Measurements from ENCODE around the gene KDM6B.

Gene KDM6B

DNA sequence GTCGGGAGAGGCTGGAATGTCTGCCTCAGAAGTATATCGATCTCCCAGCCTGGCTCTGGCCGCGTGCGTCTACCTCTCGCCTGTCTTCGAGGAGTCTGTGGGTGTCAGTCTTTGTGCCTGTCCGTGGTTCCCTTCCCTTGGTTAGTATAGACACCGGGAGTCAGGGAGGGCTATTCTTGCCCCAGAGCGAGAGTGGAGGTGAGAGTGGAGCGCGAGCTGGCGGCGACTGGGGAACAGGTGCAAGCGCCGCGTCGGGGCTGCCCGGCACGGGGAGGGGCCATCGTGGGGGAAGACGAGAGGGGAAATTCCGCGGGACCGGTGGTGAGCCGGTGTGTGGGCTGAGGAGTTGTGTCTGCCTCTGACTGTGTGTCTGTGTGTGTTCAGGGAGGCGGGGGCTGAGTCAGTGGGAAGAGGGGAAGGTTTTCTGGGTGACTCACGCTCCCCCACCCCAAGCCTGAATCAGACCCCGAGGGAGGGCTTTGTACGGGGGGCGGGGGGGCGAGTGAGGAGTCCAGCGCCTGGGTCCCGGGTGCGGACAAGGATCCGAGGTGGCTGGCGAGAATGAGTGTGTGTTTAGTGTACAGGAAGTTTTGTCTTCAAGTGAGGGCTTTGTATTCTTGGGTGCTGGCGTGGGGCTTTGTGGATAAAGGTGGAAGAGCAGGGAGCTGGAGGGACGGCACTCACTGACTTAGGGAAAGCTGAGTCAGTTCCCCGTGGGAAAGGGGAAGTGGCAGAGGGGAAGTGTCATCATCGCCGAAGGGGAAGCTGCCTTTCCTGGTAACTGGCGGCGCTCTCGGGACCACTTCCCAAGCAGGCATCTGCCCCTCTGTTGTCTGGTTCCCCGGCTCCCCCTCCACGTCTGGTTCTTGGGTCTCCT, 8.6 kb downstream of the KDM6B start:
- peak; percentile 97 for DNase-seq

DNA sequence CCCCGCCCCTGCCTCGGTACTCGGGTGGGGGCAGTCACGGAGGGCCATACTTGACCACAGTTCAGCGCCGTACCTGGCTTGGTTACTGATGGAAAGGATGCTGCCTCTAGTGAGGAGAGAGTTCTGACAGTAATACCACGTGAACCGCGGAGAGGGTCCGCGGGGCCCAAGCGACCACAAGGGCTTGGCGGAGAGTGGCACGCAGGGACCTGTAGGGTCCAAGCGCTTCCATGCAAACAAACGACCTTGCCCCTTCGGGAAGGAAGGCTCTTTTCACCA, 9.2 kb downstream of the KDM6B start:
- no peak for DNase-seq

DNA sequence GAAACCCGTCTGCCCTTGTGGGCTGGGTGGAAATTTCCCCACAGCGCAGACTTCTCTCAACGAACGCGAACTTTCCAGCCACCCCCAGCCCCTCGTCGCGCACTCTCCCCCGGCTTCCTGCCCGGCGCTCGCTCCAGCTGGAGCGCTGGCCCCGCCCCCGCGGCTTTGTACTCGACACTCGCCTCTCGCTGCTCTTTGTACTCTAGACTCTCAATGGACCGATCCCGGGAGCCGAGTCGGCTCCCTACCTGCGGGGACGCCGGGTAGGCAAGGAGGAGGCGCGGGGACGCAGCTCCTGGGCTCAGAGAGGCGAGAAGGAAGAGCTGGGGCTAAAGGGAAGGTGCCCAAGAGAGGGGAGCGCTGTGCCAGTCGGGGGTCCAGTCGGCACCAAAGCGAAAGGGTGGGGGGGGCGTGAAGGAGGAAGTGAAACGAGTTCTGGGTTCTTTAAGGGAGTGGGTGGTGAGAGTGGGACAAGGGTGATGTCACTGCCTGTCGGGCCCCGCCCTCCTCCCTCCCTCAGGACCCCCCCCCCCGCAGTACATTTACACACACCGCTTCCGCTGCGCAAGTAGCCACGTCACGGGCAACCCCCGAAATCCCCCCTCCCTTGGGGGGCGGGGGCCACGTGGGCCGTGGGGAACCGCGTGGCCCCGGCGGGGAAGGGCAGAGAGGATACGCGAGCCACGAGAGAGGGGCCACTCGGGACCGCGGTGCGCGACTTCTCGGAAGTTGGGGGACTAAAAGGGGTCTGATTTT, 9.7 kb downstream of the KDM6B start:
- DNase-seq: peak; percentile 93

DNA sequence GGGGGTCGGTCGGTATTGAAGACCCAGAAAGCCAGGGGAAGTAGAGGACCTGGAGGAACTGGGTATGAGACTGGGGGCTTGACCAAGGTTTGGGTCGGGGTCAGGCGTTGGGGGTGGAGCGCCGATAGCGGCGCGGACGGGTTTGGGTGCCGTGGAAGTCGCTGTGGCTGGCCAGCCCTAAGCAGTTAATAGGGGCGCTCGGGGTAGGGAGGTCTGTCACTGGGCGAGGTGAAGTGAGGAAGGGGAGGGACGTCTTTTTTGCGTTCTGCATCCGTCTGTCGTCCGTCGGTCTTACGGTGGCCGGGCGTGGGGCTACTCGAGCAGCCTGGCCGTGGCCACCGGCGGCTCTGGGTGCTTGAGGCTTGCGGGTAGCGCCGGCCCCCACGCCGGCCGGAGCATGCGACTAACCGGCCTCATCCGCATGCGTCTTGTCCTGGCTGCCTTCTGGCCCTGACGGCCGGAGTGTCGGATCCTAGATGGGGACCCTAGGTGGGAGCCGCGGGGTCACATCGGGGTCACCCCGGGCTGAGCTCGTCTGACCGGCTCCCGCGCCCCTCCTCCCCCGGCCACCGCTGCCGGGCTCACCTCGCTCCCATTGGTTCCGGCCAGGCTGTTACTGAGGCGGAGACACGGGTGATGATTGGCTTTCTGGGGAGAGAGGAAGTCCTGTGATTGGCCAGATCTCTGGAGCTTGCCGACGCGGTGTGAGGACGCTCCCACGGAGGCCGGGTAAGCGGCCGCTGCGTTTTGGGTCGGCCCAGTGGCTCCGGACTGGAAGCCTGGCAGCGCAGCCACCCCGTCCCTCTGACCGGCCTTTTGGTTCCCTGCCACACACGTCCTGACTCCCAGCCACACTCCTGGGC, 10.5 kb downstream of the KDM6B start:
- DNase-seq: peak; percentile 68

DNA sequence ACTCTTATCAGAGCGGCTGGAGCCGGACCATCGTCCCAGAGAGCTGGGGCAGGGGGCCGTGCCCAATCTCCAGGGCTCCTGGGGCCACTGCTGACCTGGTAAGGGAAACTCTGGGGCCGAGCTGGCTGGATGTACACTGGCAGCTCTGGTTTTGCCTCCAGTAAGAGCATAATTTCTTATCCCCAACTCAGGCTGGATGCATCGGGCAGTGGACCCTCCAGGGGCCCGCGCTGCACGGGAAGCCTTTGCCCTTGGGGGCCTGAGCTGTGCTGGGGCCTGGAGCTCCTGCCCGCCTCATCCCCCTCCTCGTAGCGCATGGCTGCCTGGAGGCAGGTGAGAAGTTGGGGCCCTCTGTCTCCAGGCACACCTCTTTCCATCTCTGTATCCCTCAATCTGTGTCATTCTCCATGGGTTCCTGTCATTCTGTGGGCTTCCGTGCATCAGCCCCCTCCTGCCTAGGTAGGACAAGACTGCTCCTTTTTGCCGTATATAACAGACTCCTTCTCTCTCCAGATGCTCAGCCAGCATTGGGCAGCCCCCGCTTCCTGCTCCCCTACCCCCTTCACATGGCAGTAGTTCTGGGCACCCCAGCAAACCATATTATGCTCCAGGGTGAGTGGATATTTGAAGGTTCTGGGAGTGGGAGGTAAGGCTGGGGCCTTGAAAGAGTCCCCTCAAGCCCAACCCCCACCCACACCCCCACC, 11.5 kb downstream of the KDM6B start:
- DNase-seq: no peak

DNA sequence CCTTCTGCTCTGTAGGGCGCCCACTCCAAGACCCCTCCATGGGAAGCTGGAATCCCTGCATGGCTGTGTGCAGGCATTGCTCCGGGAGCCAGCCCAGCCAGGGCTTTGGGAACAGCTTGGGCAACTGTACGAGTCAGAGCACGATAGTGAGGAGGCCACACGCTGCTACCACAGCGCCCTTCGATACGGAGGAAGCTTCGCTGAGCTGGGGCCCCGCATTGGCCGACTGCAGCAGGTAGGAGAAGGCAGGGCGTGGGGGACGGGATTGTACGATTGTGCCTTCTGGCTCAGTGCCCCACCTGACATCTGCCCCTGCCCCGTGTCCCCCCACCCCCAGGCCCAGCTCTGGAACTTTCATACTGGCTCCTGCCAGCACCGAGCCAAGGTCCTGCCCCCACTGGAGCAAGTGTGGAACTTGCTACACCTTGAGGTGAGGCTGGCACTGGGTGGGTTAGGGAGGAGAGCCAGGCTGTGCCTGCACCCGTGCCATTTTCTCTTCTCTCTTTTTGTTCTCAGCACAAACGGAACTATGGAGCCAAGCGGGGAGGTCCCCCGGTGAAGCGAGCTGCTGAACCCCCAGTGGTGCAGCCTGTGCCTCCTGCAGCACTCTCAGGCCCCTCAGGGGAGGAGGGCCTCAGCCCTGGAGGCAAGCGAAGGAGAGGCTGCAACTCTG, 12.2 kb downstream of the KDM6B start:
- DNase-seq: no peak

DNA sequence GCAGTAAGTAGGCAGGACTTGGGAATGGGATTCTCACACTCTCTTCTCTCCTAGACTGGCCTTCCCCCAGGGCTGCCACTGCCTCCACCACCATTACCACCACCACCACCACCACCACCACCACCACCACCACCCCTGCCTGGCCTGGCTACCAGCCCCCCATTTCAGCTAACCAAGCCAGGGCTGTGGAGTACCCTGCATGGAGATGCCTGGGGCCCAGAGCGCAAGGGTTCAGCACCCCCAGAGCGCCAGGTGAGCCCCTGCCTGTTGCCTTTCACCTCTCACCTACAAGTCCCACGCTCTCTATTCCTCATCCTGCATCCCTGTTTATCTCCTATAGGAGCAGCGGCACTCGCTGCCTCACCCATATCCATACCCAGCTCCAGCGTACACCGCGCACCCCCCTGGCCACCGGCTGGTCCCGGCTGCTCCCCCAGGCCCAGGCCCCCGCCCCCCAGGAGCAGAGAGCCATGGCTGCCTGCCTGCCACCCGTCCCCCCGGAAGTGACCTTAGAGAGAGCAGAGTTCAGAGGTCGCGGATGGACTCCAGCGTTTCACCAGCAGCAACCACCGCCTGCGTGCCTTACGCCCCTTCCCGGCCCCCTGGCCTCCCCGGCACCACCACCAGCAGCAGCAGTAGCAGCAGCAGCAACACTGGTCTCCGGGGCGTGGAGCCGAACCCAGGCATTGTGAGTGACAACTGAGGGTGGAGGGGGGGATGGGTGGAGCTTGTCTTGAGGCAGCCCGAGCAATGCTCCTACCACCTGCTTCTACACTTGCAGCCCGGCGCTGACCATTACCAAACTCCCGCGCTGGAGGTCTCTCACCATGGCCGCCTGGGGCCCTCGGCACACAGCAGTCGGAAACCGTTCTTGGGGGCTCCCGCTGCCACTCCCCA, 13.0 kb downstream of the KDM6B start:
- no peak for DNase-seq

DNA sequence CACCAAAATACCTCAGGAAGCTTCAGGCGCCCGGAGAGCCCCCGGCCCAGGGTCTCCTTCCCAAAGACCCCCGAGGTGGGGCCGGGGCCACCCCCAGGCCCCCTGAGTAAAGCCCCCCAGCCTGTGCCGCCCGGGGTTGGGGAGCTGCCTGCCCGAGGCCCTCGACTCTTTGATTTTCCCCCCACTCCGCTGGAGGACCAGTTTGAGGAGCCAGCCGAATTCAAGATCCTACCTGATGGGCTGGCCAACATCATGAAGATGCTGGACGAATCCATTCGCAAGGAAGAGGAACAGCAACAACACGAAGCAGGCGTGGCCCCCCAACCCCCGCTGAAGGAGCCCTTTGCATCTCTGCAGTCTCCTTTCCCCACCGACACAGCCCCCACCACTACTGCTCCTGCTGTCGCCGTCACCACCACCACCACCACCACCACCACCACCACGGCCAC, 14.1 kb downstream of the KDM6B start:
- no peak for DNase-seq

DNA sequence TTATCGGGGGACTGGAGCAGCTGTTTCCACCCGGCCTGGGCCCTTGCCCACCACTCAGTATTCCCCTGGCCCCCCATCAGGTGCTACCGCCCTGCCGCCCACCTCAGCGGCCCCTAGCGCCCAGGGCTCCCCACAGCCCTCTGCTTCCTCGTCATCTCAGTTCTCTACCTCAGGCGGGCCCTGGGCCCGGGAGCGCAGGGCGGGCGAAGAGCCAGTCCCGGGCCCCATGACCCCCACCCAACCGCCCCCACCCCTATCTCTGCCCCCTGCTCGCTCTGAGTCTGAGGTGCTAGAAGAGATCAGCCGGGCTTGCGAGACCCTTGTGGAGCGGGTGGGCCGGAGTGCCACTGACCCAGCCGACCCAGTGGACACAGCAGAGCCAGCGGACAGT, 14.7 kb downstream of the KDM6B start:
- DNase-seq: no peak

DNA sequence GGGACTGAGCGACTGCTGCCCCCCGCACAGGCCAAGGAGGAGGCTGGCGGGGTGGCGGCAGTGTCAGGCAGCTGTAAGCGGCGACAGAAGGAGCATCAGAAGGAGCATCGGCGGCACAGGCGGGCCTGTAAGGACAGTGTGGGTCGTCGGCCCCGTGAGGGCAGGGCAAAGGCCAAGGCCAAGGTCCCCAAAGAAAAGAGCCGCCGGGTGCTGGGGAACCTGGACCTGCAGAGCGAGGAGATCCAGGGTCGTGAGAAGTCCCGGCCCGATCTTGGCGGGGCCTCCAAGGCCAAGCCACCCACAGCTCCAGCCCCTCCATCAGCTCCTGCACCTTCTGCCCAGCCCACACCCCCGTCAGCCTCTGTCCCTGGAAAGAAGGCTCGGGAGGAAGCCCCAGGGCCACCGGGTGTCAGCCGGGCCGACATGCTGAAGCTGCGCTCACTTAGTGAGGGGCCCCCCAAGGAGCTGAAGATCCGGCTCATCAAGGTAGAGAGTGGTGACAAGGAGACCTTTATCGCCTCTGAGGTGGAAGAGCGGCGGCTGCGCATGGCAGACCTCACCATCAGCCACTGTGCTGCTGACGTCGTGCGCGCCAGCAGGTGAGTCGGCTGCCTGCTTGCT, 15.2 kb downstream of the KDM6B start:
- DNase-seq: no peak

DNA sequence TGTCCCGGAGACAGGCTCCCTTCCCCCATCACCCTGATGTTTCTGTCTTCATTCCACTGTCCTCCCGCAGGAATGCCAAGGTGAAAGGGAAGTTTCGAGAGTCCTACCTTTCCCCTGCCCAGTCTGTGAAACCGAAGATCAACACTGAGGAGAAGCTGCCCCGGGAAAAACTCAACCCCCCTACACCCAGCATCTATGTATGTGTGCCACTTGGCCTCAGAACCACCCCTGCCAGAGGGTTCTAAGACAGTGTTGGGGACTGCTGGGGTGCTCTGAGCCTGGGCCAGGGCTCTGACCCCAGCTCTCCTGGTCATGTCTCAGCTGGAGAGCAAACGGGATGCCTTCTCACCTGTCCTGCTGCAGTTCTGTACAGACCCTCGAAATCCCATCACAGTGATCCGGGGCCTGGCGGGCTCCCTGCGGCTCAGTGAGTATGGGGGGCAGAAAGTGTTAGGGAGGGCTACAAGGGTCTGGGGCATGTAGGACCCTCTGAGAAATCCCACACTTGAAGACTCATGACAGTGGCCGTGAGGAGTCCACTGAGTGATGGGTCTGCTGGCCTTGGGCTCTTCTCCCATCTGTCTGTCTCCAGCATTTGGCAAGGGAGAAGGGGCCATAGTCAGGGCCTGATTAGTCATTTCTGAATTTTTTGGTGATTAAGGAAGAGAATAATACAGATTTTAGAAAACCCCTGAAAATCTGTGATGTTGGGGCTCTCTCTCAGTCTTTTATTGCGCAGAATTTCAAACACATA, 15.9 kb downstream of the KDM6B start:
- DNase-seq: no peak

DNA sequence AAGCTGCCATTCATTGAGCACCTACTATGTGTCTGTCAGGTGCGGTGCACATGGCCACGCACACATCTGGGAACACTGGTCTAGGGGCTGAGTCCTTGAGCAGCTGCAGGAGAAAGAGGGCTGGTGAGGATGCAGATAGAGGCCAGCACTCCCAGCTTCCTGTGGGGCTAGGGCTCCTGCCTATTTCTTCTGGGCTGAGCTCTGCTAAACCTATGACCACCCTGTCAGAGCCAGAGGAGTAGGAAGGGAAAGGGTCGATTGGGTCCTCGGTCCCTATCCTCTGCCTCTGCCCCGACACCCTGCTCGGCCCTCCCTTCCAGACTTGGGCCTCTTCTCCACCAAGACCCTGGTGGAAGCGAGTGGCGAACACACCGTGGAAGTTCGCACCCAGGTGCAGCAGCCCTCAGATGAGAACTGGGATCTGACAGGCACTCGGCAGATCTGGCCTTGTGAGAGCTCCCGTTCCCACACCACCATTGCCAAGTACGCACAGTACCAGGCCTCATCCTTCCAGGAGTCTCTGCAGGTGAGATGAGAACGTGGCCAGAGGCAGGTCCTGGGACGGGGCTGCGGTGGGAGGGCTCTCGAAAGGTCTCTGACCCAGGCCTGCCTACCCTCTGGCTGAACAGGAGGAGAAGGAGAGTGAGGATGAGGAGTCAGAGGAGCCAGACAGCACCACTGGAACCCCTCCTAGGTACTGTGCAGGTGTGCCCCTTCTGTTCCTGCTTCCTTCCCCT, 16.9 kb downstream of the KDM6B start:
- DNase-seq: no peak

DNA sequence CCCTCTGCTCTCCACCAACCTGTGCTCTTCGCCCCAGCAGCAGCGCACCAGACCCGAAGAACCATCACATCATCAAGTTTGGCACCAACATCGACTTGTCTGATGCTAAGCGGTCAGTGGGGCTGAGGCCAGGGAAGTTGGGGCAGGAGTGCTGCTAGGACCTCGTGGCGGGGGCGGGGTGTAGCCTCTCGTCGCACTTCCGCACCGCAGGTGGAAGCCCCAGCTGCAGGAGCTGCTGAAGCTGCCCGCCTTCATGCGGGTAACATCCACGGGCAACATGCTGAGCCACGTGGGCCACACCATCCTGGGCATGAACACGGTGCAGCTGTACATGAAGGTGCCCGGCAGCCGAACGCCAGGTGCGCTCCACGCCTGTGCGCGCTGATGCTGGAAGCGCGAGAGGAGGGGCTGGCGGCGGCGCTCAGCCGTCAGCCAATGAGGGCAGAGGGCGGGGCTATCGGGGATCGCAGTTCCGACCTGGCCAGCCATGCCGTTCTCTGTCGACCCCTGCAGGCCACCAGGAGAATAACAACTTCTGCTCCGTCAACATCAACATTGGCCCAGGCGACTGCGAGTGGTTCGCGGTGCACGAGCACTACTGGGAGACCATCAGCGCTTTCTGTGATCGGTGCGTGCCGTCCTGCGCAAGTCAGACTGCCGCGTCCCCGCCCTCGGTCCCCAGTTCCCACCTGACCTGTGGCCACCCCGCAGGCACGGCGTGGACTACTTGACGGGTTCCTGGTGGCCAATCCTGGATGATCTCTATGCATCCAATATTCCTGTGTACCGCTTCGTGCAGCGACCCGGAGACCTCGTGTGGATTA, 17.6 kb downstream of the KDM6B start:
- peak; percentile 80 for DNase-seq

DNA sequence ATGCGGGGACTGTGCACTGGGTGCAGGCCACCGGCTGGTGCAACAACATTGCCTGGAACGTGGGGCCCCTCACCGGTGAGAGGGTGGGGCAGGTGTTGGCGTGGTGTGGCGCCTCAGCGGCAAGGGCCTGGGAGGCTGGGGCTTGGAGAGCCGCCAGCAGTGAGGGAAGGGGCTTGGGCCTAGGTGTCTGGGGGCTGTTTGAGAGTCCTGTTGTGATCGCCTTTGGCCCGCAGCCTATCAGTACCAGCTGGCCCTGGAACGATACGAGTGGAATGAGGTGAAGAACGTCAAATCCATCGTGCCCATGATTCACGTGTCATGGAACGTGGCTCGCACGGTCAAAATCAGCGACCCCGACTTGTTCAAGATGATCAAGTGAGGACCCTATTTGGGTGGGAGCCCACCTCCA, 18.2 kb downstream of the KDM6B start:
- no peak for DNase-seq

DNA sequence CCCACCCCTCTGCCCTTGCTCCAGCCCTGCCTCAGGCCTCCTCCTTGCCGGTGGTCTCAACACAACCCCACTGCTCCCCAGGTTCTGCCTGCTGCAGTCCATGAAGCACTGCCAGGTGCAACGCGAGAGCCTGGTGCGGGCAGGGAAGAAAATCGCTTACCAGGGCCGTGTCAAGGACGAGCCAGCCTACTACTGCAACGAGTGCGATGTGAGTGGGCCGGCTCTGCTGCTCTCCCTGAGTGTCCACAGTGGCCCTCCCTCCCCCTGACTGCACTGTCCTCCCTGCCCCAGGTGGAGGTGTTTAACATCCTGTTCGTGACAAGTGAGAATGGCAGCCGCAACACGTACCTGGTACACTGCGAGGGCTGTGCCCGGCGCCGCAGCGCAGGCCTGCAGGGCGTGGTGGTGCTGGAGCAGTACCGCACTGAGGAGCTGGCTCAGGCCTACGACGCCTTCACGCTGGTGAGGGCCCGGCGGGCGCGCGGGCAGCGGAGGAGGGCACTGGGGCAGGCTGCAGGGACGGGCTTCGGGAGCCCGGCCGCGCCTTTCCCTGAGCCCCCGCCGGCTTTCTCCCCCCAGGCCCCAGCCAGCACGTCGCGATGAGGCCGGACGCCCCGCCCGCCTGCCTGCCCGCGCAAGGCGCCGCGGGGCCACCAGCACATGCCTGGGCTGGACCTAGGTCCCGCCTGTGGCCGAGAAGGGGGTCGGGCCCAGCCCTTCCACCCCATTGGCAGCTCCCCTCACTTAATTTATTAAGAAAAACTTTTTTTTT, 19.1 kb downstream of the KDM6B start:
- DNase-seq: no peak

DNA sequence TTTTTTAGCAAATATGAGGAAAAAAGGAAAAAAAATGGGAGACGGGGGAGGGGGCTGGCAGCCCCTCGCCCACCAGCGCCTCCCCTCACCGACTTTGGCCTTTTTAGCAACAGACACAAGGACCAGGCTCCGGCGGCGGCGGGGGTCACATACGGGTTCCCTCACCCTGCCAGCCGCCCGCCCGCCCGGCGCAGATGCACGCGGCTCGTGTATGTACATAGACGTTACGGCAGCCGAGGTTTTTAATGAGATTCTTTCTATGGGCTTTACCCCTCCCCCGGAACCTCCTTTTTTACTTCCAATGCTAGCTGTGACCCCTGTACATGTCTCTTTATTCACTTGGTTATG, 19.6 kb downstream of the KDM6B start:
- DNase-seq: no peak

DNA sequence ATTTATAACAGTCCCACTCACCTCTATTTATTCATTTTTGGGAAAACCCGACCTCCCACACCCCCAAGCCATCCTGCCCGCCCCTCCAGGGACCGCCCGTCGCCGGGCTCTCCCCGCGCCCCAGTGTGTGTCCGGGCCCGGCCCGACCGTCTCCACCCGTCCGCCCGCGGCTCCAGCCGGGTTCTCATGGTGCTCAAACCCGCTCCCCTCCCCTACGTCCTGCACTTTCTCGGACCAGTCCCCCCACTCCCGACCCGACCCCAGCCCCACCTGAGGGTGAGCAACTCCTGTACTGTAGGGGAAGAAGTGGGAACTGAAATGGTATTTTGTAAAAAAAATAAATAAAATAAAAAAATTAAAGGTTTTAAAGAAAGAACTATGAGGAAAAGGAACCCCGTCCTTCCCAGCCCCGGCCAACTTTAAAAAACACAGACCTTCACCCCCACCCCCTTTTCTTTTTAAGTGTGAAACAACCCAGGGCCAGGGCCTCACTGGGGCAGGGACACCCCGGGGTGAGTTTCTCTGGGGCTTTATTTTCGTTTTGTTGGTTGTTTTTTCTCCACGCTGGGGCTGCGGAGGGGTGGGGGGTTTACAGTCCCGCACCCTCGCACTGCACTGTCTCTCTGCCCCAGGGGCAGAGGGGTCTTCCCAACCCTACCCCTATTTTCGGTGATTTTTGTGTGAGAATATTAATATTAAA, 20.2 kb downstream of the KDM6B start:
- DNase-seq: no peak
